HG03469 (cell line): ENCODE measurements around the gene CCSER2.
"Not testable (repeated sequence)": the region's sequence is repeated elsewhere in the genome, so short reads cannot be mapped to it uniquely, and the experiment has no call there.

Source experiments
- ATAC-seq: cut with Tn5 transposase; IDR thresholded peaks from one replicate; pipeline ENCODE4 v1.9.1; 2021; ENCODE audit warnings: mild to moderate bottlenecking, moderate library complexity, moderate number of reproducible peaks; ENCODE audit not compliant: unreplicated experiment

Gene CCSER2

DNA sequence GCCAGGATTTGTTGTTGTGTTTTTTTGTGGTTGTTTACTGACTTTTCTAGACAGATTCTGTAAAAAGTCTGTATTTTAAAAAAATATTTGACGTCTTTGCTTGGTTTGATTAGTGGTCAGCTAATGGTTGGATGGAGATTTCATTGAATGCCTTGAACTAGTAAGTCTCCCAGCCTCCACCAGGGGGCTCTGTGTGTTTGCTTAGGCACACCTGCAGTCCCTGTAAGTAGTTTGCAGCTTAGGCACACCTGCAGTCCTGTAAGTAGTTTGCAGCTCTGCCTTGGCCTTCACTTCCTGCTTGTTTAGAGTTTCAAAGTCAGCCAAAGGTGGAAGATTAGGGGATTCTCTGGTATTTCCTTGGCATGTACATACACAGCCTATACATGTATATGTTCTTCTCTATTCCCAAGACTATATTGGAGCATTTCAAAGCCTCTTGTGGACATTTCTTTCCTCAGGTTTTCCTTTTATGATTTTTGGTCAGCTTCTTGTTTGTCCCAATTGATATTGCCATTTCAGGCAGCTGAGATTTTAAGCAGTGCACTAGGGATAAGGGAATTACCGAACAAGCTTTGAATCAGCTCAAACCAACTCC, 101.6 kb downstream of the CCSER2 start:
- ATAC-seq = peak; percentile 96

DNA sequence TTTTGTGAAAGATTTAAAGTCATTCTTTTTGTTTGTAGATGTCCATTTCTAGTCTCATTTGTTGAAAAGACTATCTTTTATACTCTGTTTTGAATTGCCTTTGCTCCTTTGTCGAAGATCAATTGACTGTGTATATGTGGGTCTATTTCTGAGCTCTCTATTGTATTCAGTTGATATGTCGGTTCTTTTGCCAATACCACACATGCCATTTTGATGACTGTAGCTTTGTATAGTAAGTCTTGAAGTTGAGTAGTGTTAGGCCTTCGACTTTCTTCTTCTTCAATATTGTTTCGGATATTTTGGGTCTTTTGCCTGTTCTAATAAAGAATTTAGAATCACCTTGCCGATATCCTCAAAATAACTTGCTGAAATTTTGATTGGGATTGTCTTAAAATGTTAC, 104.5 kb downstream of the CCSER2 start:
- ATAC-seq = no peak

DNA sequence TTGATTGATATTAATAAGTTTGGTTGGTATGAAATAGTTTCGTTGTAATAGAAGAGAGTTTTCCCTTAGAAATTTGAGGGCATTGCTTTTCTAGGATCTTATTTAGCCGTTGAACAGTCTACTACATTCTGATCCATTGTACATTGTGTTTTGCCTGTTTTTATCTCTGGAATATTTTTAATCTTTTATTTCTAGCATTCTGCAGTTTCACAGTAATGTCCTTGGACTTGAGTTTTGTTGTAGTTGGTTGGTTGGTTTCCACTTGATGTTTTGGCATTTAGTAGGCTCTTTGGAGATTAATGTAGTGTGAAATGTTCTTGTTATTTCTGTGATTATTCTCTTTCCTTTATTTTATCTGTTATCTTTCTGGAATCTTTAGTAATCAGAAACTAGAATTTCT, 112.4 kb downstream of the CCSER2 start:
- no peak for ATAC-seq

DNA sequence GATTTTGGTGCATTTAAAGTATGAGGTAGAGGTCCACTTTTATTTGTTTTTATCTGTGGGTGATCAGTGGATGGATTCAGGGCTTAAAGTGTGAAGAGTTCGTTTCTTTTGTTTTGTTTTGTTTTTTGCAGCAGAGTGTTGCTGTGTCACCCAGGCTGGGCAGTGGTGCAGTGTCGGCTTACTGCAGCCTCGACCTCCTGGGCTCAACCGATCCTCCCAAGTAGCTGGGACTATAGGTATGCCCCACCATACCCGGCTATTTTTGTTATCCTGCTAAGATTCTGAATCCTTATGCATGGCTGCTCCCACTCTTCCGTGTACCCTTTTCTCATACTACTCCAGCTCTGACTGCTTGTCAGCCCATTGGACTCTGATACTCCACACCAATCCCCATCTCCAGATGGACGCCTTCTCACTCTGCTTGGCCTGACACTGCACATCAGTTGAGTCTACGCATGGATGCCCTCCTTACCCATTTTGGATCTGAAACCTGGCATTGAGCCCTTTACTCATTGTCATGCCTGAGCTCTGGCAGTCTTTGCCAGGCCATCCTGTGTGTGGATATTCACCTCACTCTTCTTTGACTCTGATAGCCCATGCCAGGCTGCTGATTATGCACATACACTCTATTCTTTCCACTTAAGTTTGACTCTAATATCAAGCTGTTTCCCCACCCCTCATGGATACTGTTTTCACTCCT, 119.5 kb downstream of the CCSER2 start:
- no peak for ATAC-seq

DNA sequence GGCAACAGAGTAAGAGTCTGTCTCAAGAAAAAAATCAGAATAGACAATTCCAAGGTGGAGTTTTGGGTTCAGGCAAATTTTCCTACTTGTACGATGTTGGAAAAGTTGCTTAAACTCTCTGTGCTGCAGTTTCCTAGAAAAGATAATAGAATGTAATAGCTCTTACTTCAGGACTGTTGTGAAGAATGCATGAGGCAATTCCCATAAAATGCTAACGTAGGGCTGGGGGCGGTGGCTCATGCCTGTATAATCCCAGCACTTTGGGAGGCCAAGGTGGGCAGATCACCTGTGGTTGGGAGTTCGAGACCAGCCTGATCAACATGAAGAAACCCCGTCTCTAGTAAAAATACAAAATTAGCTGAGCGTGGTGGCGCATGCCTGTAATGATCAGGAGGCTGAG, 121.0 kb downstream of the CCSER2 start:
- ATAC-seq = not testable (repeated sequence)

DNA sequence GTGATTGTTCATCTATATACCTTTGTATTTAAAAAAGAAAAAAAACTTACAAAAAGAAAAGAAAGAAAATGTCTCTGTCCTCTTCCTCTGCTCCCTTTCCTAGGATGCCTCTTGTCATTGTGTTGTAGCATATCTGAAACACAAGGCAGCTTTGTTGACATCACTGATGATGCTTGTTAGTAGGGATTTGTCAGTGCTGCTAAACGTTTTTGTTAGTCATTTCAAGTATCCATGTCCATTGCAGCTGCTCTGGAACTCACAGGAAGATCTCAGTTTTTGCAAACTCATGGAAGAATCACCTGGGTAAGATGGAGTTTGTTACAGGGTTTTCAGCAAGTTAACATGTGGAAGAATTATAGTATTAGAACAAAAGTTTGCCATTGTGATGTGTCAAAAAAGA, 123.6 kb downstream of the CCSER2 start:
- ATAC-seq = no peak

DNA sequence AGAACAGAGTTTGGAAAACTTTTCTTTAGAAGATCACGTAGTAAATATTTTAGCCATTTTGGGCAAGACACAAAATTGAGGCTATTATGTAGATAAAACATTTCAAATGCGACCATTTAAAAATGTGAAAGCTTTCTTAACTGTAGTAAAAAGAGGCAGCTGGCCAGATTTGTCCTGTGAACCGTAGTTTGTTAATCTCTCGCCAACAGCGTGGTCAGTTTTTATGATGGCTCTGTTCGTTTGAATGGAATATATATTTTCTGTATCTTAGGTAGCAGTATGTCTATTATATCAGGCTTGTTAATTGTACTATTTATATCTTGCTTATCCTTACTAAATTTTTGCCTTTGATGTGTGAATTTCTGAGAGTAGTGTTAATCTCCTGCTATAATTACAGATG, 124.9 kb downstream of the CCSER2 start:
- ATAC-seq = no peak

DNA sequence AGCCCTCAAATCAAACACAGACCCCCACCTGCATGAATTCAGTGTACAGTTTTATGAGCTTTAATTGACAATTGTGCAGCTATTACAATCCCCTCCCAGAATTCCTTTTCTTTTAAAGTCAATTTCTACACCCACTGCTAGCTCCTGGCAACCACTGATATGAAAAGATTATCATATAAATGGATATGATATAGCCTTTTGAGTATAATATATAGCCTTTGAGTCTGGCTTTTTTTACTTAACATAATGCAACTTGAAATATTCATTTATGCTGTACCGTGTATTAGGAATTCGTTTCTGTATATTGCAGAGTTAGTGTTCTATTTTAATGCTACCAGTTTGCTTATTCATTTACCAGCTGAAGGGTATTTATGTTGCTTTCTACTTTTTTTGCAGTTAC, 127.7 kb downstream of the CCSER2 start:
- ATAC-seq = no peak

DNA sequence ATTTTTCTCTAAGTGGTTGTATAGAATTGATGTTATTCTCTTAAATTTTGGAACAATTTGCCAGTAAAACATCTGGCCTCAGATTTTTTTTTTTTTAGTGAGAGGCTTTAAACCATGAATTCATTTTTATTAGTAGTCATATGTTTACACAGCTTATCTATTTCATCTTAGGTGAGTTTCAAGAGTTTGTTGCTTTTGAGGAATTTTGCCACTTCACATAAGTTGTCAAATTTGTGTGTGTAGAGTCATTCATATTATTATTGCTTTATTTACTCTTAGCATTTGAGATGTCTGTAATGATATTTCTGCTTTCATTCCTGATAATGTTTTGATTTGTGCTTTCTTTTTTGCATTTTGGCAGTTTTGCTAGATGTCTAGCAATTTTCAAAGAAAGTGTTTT, 132.1 kb downstream of the CCSER2 start:
- no peak for ATAC-seq

DNA sequence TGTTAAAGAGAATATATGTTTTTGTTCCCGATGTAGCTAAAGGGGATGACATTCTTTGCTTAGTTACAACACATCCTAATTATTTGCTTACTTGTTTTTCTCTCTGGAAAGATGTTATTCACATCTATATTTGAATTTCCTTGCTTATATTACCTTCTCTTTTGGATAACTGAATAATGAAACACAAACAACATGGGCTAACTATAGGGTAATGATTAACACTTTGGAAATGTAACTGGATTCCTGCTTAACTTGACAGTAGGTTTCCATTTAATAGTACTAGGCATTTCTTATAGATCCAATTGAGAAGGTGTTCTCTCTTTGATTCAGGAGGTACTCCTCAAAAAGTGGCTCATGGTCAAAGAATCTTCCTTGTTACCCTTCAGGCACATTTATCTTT, 141.1 kb downstream of the CCSER2 start:
- ATAC-seq = no peak

DNA sequence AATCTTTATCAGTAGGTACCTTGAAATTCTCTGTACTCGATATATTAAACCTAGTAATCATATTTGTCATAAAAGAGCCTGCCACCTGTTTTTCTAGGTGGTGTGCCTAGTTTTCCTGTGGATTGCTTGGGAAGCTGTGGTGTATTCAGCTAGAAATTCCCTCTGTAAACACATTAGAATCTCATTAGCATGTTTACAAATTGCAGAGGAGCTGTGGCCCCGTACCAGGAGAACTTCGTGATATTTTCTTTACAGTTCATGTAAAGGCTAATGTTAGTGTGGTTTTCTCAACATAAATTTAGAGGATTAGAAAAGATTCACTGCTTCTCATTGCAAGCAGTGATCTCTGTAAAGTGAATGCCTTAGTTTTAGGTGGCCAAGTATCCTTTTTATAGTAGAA, 144.7 kb downstream of the CCSER2 start:
- ATAC-seq = no peak

DNA sequence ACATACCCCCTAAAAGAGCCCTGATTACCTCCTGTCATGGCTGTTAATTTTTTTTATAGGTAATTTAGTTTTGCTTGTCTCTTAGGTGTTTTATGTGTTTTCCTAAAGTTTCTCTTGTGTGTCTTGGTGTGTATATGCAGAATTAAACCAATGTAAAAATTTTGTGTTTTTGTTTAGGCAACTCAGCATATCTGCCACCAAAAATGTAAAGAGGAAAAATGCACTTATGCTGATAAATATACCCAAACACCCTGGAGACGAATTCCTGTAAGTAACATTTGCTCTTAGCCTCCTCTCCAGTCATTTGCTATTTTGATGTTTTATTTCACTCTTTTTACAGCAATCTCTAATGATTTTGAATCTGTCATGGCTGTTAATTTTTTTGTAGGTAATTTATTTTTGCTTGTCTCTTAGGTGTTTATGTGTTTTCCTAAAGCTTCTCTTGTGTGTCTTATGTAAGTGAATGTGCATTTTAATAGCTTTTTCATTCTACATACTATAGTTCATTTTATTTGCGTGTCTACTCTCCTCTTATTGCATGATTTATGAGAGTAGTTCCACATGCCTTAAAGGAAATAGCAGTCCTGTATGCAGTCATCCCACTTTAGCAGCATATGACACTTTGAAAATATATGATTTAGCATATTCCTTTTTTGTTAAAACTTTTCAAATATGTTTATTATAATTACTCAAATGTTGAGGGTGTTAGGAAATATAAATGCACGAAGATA, 149.2 kb downstream of the CCSER2 start:
- no peak for ATAC-seq

DNA sequence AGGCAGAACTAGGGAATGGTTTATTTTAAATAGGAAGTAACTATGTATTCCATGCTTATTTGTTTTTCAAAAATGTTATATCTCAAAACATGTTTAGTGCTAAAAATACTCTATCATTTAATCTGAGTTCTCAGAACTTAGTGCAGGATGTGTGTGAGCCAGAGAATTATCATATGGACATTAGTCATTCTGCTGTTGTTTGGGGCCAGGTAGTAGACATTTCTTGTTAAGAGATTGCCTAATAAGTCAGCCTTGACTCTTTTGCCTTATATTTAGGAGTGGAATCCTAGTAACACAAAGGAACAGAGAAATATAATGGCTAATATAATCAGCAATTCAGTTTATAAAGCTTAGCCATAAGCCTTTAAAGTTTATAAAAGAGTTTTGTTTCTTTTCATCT, 149.8 kb downstream of the CCSER2 start:
- no peak for ATAC-seq

DNA sequence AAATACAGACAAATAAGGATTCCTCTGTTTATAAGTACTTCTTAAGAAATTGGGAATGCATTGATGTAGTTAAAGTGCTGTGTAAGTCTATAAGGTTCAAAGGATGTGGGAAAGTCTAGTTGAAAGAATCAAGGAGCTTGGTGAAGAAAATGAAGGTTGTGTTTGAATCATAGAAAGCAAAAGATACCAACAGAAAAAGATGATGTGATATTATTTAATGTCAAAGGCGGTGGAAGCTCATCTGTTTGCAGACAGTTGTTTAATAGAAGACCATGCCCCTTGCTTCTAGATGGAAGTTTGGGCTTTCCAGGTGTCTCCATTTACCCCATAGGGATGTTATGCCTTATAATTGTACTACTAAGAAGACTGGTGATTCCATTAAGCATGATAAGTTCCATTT, 150.3 kb downstream of the CCSER2 start:
- ATAC-seq = no peak

DNA sequence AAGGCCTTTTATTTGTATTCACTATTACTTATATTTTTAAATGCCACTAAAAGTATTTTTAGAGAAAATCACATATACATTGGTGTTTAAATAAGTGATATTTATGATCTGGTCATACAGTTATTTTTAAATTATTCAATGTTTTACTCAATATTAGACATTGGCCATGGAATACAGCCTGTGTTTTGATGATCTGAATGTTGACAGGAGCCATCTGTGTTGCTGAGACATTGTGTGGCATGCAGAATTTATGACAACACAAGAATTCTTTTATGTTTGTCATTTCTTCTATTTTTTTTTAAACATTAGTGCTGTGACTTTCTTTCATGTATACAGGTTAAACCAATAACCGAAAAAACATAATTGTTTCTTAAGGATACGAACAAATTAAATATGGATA, 156.2 kb downstream of the CCSER2 start:
- no peak for ATAC-seq

DNA sequence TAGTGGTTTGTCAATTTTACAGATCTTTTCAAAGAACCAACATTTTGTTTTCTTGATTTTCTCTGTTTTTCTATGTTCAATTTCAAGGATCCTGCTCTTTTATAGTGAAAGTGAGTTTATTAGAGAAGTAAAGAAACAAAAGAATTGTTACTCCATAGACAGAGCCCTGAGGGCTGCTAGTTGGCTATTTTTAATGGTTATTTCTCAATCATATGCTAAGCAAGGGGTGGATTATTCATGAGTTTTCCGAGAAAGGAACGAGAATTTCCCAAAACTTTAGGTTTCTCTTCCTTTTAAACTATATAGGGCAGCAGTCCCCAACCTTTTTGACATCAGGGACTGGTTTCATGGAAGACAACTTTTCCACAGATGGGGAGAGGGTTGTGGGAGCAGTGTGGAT, 165.0 kb downstream of the CCSER2 start:
- no peak for ATAC-seq

DNA sequence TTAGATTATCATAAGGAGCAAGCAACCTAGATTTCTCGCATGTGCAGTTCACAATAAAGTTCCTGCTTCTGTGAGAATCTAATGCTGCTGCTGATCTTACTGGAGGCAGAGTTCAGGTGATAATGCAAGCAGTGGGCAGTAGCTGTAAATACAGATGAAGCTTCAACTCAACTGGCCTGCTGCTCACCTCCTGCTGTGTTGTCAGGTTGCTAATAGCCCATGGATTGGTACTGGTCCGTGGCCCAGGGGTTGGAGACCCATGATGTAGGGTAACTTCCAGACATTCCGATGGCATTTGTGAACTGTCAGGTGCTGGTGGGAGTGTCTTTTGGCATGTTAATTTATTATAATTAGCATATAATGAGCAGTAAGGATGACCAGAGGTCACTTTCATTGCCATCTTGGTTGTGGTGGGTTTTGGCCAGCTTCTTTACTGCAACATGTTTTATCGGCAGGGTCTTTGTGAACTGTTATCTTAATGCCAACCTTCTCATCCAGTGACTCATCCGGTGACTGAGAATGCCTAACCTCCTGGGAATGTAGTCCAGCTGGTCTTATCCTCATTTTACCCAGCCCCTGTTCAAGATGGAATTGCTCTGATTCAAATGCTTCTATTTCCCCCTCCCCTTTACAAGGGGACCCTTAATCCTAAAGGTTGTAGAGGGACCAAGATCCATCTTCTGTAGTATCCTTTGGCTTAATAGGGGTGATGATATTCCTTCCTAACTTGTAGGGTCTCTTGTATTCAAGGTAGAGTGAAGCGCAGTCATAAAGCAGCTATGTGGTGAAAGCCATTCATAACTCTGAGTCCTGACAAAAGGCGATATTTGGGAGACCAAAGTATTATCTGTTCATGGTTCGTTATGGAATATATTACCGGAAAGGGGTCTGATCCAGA, 165.8 kb downstream of the CCSER2 start:
- no peak for ATAC-seq

DNA sequence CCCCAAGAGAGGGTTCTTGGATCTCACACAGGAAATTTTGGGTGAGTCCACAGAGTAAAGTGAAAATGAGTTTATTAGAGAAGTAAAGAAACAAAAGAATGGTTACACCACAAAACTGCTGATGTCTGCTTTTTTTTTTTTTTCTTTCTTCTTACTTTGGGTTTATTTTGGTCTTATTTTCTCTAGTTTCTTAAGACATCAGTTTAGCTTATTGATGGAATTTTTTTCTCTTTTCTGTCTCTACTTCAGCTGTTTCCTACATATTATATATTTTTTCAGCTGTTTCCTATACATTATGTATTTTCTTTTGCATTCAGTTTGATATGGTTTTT, 166.4 kb downstream of the CCSER2 start:
- ATAC-seq = no peak

DNA sequence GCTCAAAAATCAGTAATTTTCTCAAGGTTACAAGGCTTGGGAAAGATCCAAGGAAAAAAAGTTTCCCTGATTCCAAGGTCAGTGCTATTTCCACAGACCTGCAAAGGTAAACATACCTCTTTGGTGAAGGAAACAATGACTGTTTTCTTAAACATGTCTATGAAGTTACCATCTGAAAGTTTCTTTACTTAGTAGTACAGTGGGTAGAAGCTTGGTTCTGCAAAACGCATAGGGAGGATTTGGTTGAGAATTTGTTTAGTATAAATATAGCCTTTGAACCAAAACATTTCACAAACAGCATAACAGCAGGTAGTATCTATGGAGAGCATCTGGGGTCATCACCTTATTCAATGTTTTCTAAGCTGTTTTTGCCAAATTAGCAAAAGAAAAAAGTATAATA, 169.6 kb downstream of the CCSER2 start:
- ATAC-seq = no peak

DNA sequence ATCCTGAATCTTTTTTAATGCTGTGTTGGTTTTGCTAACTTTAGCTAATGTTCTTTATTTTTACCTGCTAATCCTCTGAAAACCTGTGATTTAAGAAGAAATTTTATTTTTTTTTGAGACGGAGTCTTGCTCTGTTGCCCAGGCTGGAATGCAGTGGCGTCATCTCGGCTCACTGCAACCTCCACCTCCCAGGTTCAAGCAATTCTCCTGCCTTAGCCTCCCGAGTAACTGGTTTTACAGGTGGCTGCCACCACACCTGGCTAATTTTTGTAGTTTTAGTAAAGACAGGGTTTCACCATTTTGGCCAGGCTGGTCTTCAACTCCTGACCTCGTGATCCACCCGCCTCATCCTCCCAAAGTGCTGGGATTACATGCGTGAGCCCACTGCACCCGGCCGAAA, 170.7 kb downstream of the CCSER2 start:
- ATAC-seq = not testable (repeated sequence)

DNA sequence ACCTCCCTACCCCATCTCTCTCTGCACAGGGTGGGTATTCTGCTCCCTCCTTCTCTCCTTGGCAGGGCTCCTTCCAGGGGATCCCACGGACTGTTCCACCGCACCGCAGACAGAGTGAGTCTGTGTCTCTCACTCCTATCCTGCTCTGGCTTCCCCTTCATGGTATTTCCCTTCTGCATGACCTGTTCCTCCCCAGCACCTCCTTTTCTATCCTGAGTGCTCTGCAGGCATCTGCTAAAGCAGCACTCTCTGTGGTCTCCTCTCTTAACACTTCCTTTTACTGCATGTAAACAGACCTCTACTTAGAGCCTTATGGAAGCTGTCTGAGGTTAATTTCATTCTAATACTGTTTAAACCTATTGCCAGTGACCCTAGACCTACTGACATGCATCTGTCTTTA, 171.5 kb downstream of the CCSER2 start:
- ATAC-seq = no peak
